PC-9 (cell line): ENCODE measurements around the gene CNBD2. TPM values are rescaled to one million over a fixed set of nuclear protein-coding genes. Genes with fewer than 3 reads are reported as not detected.
"Not testable (repeated sequence)": the region's sequence is repeated elsewhere in the genome, so short reads cannot be mapped to it uniquely, and the experiment has no call there.

ENCODE experiments used
- BruUV-seq: library from RNA; stranded (reverse); fragments of 400-500 nt; replicated peaks from 2 replicates; lab custom pipeline; 2021; lab: Mats Ljungman, UMichigan
- CTCF ChIA-PET: fragments of 300-600 bp; sonication (Branson Sonifier 250); formaldehyde crosslinking; loops from one replicate; lab custom pipeline; 2022; ENCODE audit warnings: antibody characterized with exemption; lab: Charles Lee
- POLR2A ChIA-PET: fragments of 300-600 bp; sonication (Branson Sonifier 250); formaldehyde crosslinking; loops from one replicate; lab custom pipeline; 2022; ENCODE audit warnings: antibody characterized with exemption; ENCODE audit not compliant: unreplicated experiment; lab: Charles Lee
- DNase-seq, 2 experiments: peaks; one replicate each; pipeline versions ENCODE4 v3.0.0 to v3.0.0-alpha.2; 2015 to 2022; ENCODE audit warnings: mixed read lengths in 1 of 2
- H2AFZ ChIP-seq: fragments of 200-600 bp; sonication (generic); 2 replicates; pipeline ENCODE4 v1.8.1; 2017; ENCODE audit warnings: antibody characterized with exemption
- H3F3A ChIP-seq: fragments of 200-600 bp; sonication (generic); 2 replicates; pipeline ENCODE4 v1.8.1; 2017; ENCODE audit warnings: antibody characterized with exemption, mild to moderate bottlenecking, low read depth; ENCODE audit not compliant: insufficient read depth
- H3K27ac ChIP-seq: fragments of 200-600 bp; sonication (generic); 2 replicates; pipeline ENCODE4 v1.6.1; 2016; ENCODE audit warnings: mixed run types
- H3K27me3 ChIP-seq: fragments of 200-600 bp; sonication (generic); 2 replicates; pipeline ENCODE4 v1.6.1; 2016; ENCODE audit warnings: low read depth, mixed run types; ENCODE audit not compliant: insufficient read depth
- H3K36me3 ChIP-seq: fragments of 200-600 bp; sonication (generic); 2 replicates; pipeline ENCODE4 v1.6.1; 2016; ENCODE audit warnings: low read depth, mixed run types
- H3K4me1 ChIP-seq: fragments of 200-600 bp; sonication (generic); replicated peaks from 2 replicates; pipeline ENCODE4 v1.6.1; 2016; ENCODE audit warnings: mixed run types; ENCODE audit not compliant: insufficient read depth
- H3K4me2 ChIP-seq: fragments of 200-600 bp; sonication (generic); 2 replicates; pipeline ENCODE4 v1.6.1; 2017; ENCODE audit warnings: mixed run types
- H3K4me3 ChIP-seq: fragments of 200-600 bp; sonication (generic); 2 replicates; pipeline ENCODE4 v1.6.1; 2016; ENCODE audit warnings: mixed run types
- H3K79me2 ChIP-seq: fragments of 200-600 bp; sonication (generic); 2 replicates; pipeline ENCODE4 v1.6.1; 2017; ENCODE audit warnings: low read depth, mixed run types
- H3K9me2 ChIP-seq: fragments of 200-600 bp; sonication (generic); 2 replicates; pipeline ENCODE4 v1.8.1; 2017; ENCODE audit warnings: mild to moderate bottlenecking; ENCODE audit not compliant: insufficient read depth
- H3K9me3 ChIP-seq: fragments of 200-600 bp; sonication (generic); 2 replicates; pipeline ENCODE4 v1.8.1; 2016; ENCODE audit warnings: low read depth; ENCODE audit not compliant: insufficient read depth
- H4K20me1 ChIP-seq: fragments of 200-600 bp; sonication (generic); 2 replicates; pipeline ENCODE4 v1.8.1; 2017; ENCODE audit not compliant: insufficient read depth
- CTCF ChIP-seq: fragments of 200-600 bp; sonication (generic); conservative IDR thresholded peaks from 2 replicates; pipeline ENCODE4 v1.6.1; 2017; ENCODE audit warnings: mixed run types, antibody characterized with exemption, mild to moderate bottlenecking, moderate library complexity
- EZH2 ChIP-seq: fragments of 200-600 bp; sonication (generic); IDR thresholded peaks from 2 replicates; pipeline ENCODE4 v1.8.0; 2017; ENCODE audit warnings: antibody characterized with exemption, low read depth
- intact Hi-C: fragments of 100-400 bp; cut with micrococcal nuclease; formaldehyde crosslinking; loops from one replicate; pipeline ENCODE4 v1.10.0; 2022; ENCODE audit not compliant: unreplicated experiment
- total RNA-seq: library from RNA; stranded (reverse); gene quantifications from 2 replicates; pipeline ENCODE4 v1.2.3, GENCODE V29; 2021

Gene CNBD2
- total RNA-seq, 1 experiment from 2014 or later = 7.3 TPM

GRCh38 chr20:36018208-36018988 lies 50.0 kb downstream of the CNBD2 start:
- peak in 1 of 2 experiments; percentile 23 for DNase-seq

DNA sequence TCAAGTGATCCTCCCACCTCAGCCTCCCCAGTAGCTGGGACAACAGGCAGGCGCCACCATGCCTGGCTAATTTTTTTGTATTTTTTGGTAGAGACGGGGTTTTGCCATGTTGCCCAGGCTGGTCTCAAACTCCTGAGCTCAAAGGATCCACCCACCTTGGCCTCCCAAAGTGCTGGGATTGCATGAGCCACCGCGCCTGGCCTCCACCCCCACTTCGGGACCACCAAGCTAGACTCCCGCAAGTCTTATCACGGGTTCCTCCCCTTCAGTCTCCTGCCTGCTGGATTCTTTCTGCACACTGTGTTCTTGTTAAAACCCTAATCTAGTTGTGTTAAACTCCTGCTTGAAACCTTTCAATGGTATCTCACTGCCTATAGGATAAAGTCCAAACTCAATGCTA lies 57.7 kb downstream of the CNBD2 start:
- H3K4me2 ChIP-seq, POLR2A ChIA-PET, H3F3A ChIP-seq, H3K27ac ChIP-seq, H3K36me3 ChIP-seq, H3K9me2 ChIP-seq, DNase-seq, H3K4me3 ChIP-seq, H2AFZ ChIP-seq, H4K20me1 ChIP-seq, CTCF ChIA-PET, H3K79me2 ChIP-seq, H3K4me1 ChIP-seq, BruUV-seq, H3K27me3 ChIP-seq, H3K9me3 ChIP-seq, intact Hi-C loops: not testable (repeated sequence)

More at GRCh38 chr20:36018208-36018988, 50.0 kb downstream of the CNBD2 start:
- intact Hi-C loops = no loop called here
- Histone ChIP-seq H3K9me3 (no peaks in the 10 kb centered on the region), H3K9me2 (no peaks in the 10 kb centered on the region), H3K27ac (no peak overlapping the region), H3K36me3 (no peaks in the 10 kb centered on the region), H3K4me1 (peaks cover 10% of the 10 kb centered on the region), H3K4me2 (no peak overlapping the region), H2AFZ (no peak overlapping the region), H3K79me2 (no peaks in the 10 kb centered on the region), H3K27me3 (no peaks in the 10 kb centered on the region), H4K20me1 (no peaks in the 10 kb centered on the region), H3K4me3 (no peak overlapping the region), H3F3A (peaks cover 4% of the 10 kb centered on the region; the same call in 1 of the 2 replicates)
- POLR2A ChIA-PET = interaction anchor here (0.6 kb wide), 1 partner anchor 77 kb away, joined by 3 read pairs; no protein-coding TSS in a partner anchor
- TF ChIP-seq EZH2 (no peak), CTCF (no peak)
- CTCF ChIA-PET = no interaction called here
- no TSS peak for BruUV-seq

GRCh38 chr20:36028106-36028808 lies 59.9 kb downstream of the CNBD2 start:
- Histone ChIP-seq H2AFZ (no peak overlapping the region), H3K27ac (no peak overlapping the region), H3K27me3 (no peaks in the 10 kb centered on the region), H3K9me2 (no peaks in the 10 kb centered on the region), H3K79me2 (no peaks in the 10 kb centered on the region), H3K4me2 (no peak overlapping the region), H4K20me1 (no peaks in the 10 kb centered on the region), H3K9me3 (no peaks in the 10 kb centered on the region), H3K4me1 (no peaks in the 10 kb centered on the region), H3K36me3 (no peaks in the 10 kb centered on the region), H3F3A (no peaks in the 10 kb centered on the region; the same call in 1 of the 2 replicates), H3K4me3 (no peak overlapping the region)
- POLR2A ChIA-PET = no interaction called here
- BruUV-seq = no TSS peak
- intact Hi-C loops = no loop called here
- TF ChIP-seq EZH2 = no peak
- TF ChIP-seq CTCF = no peak
- DNase-seq = no peak
- CTCF ChIA-PET = interaction anchor here (0.5 kb wide), 1 partner anchor 30 kb away, joined by 3 read pairs; no protein-coding TSS in a partner anchor
